IMR-90 (cell line): ENCODE results near the gene ASXL1. TPM values are rescaled to one million over a fixed set of nuclear protein-coding genes. Genes with fewer than 3 reads are reported as not detected.

ENCODE experiments used
- ATAC-seq: fragments of 200-7000 bp; cut with Tn5 transposase; 2 replicates; pipeline ENCODE4 v1.9.1; 2020; ENCODE audit warnings: low read depth, mild to moderate bottlenecking, moderate library complexity
- BruUV-seq: library from RNA; stranded (reverse); fragments of 400-500 nt; replicated peaks from 2 replicates; lab custom pipeline; 2021; lab: Mats Ljungman, UMichigan
- CTCF ChIA-PET: fragments of 300-600 bp; formaldehyde crosslinking; extraction: SDS; loops from one replicate; lab custom pipeline; 2021; ENCODE audit warnings: antibody characterized with exemption; lab: Yijun Ruan, JAX
- POLR2A ChIA-PET: fragments of 300-600 bp; sonication (Branson Sonifier 250); formaldehyde crosslinking; loops from one replicate; lab custom pipeline; 2022; ENCODE audit warnings: antibody characterized with exemption; ENCODE audit not compliant: unreplicated experiment; lab: Charles Lee
- DNase-seq: peaks from one replicate; pipeline ENCODE4 v3.0.0; 2013
- H2AFZ ChIP-seq: replicated peaks from 2 replicates; pipeline ENCODE3; 2013; ENCODE audit warnings: low read length, mild to moderate bottlenecking; ENCODE audit not compliant: poor library complexity
- H2AK5ac ChIP-seq: 2 replicates; pipeline ENCODE4 v1.6.1; 2013; ENCODE audit warnings: low read depth, low read length, inconsistent platforms
- H2AK9ac ChIP-seq: replicated peaks from 2 replicates; pipeline ENCODE3; 2013; ENCODE audit warnings: mild to moderate bottlenecking, low read depth, low read length, moderate library complexity; ENCODE audit not compliant: poor library complexity
- H2BK120ac ChIP-seq: 2 replicates; pipeline ENCODE4 v1.6.1; 2013; ENCODE audit warnings: low read depth, low read length, inconsistent platforms
- H2BK15ac ChIP-seq: 3 replicates; pipeline ENCODE4 v1.6.1; 2013; ENCODE audit warnings: low read depth, low read length, inconsistent platforms
- H2BK20ac ChIP-seq: 2 replicates; pipeline ENCODE4 v1.6.1; 2013; ENCODE audit warnings: low read depth, mild to moderate bottlenecking, inconsistent platforms, low read length, moderate library complexity
- H2BK5ac ChIP-seq: 2 replicates; pipeline ENCODE4 v1.6.1; 2013; ENCODE audit warnings: mild to moderate bottlenecking, low read depth, low read length, inconsistent platforms; ENCODE audit not compliant: poor library complexity, severe bottlenecking
- H3K14ac ChIP-seq: replicated peaks from 2 replicates; pipeline ENCODE4 v1.6.1; 2013; ENCODE audit warnings: low read depth, low read length, inconsistent platforms
- H3K18ac ChIP-seq: 2 replicates; pipeline ENCODE4 v1.6.1; 2013; ENCODE audit warnings: low read depth, low read length, control low read depth
- H3K23ac ChIP-seq: 2 replicates; pipeline ENCODE4 v1.6.1; 2013; ENCODE audit warnings: low read depth, low read length, inconsistent platforms
- H3K27ac ChIP-seq: 2 replicates; pipeline ENCODE4 v1.5.1; 2013; ENCODE audit warnings: mild to moderate bottlenecking, control low read depth, low read length; ENCODE audit not compliant: insufficient read depth
- H3K27me3 ChIP-seq: 2 replicates; pipeline ENCODE4 v1.6.1; 2013; ENCODE audit warnings: low read length; ENCODE audit not compliant: control insufficient read depth, insufficient read depth
- H3K36me3 ChIP-seq: 2 replicates; pipeline ENCODE4 v1.6.1; 2013; ENCODE audit warnings: low read length, mixed read lengths; ENCODE audit not compliant: control insufficient read depth, insufficient read depth
- H3K4ac ChIP-seq: 2 replicates; pipeline ENCODE4 v1.6.1; 2013; ENCODE audit warnings: low read depth, low read length, inconsistent platforms
- H3K4me1 ChIP-seq: 2 replicates; pipeline ENCODE4 v1.6.1; 2013; ENCODE audit warnings: low read length, mixed read lengths; ENCODE audit not compliant: control insufficient read depth, insufficient read depth
- H3K4me2 ChIP-seq: 2 replicates; pipeline ENCODE4 v1.6.1; 2013; ENCODE audit warnings: low read depth, mild to moderate bottlenecking, control low read depth, low read length, moderate library complexity
- H3K4me3 ChIP-seq: 2 replicates; pipeline ENCODE4 v1.5.1; 2013; ENCODE audit warnings: low read depth, mild to moderate bottlenecking, control low read depth, low read length, moderate library complexity; ENCODE audit not compliant: insufficient read depth
- H3K56ac ChIP-seq: 2 replicates; pipeline ENCODE4 v1.6.1; 2013; ENCODE audit warnings: low read length, inconsistent platforms; ENCODE audit not compliant: insufficient read depth; ENCODE audit errors: extremely low read depth
- H3K79me1 ChIP-seq, 2 experiments: 2 replicates each; pipeline ENCODE4 v1.6.1; 2013; ENCODE audit warnings: low read length in 2 of 2, inconsistent platforms in 1 of 2, low read depth in 1 of 2
- H3K9ac ChIP-seq: 2 replicates; pipeline ENCODE4 v1.6.1; 2013; ENCODE audit warnings: low read depth, low read length, control low read depth
- H3K9me1 ChIP-seq: 2 replicates; pipeline ENCODE4 v1.6.1; 2013; ENCODE audit warnings: low read length, inconsistent platforms; ENCODE audit not compliant: insufficient read depth
- H3K9me3 ChIP-seq: 2 replicates; pipeline ENCODE4 v1.6.1; 2013; ENCODE audit warnings: low read length; ENCODE audit not compliant: control insufficient read depth, insufficient read depth
- H4K20me1 ChIP-seq: 2 replicates; pipeline ENCODE4 v1.6.1; 2013; ENCODE audit warnings: low read length, inconsistent platforms; ENCODE audit not compliant: insufficient read depth
- H4K5ac ChIP-seq: 2 replicates; pipeline ENCODE4 v1.6.1; 2013; ENCODE audit warnings: mild to moderate bottlenecking, low read depth, low read length, control low read depth
- H4K8ac ChIP-seq, 2 experiments: 2 replicates each; pipeline ENCODE4 v1.6.1; 2013; ENCODE audit warnings: low read depth in 2 of 2, low read length in 2 of 2, control low read depth in 1 of 2, inconsistent platforms in 1 of 2
- H4K91ac ChIP-seq: 2 replicates; pipeline ENCODE4 v1.6.1; 2013; ENCODE audit warnings: low read depth, low read length, inconsistent platforms; ENCODE audit not compliant: insufficient read depth
- BHLHE40 ChIP-seq: fragments of 150-350 bp; IDR thresholded peaks from 2 replicates; pipeline ENCODE4 v1.6.1; 2016; ENCODE audit warnings: mild to moderate bottlenecking, low read depth, low read length
- CEBPB ChIP-seq: IDR thresholded peaks from 2 replicates; pipeline ENCODE4 v1.6.1; 2012; ENCODE audit warnings: low read depth, low read length, improper control_type of control experiment
- CHD1 ChIP-seq: IDR thresholded peaks from 2 replicates; pipeline ENCODE4 v1.6.1; 2012; ENCODE audit warnings: low read depth, low read length, improper control_type of control experiment
- NFE2L2 ChIP-seq: fragments of 150-350 bp; IDR thresholded peaks from 2 replicates; pipeline ENCODE4 v1.6.1; 2016; ENCODE audit warnings: low read depth, mild to moderate bottlenecking, low read length
- POLR2A ChIP-seq: IDR thresholded peaks from 2 replicates; pipeline ENCODE4 v1.6.1; 2012; ENCODE audit warnings: mild to moderate bottlenecking, low read depth, low read length
- SMC3 ChIP-seq: fragments of 150-350 bp; IDR thresholded peaks from 2 replicates; pipeline ENCODE4 v1.6.1; 2016; ENCODE audit warnings: low read depth, mild to moderate bottlenecking, antibody characterized with exemption, low read length, moderate library complexity
- WGBS, 2 experiments: methylation state at CpG; one replicate each; pipeline versions ENCODE4 v1.1.5 to v1.1.7; 2013; ENCODE audit warnings: missing lambda C conversion rate in 2 of 2; ENCODE audit not compliant: insufficient read length in 1 of 2; ENCODE audit errors: extremely low coverage in 2 of 2; 5-methylcytosine and 5-hydroxymethylcytosine counted together
- dilution Hi-C: fragments of 300-500 bp; cut with HindIII; formaldehyde crosslinking; loops from one replicate; pipeline ENCODE4 v1.14.3; 2018; ENCODE audit warnings: low sequenced_read_pairs; ENCODE audit not compliant: unreplicated experiment
- in situ Hi-C: fragments of 300-500 bp; cut with MboI; formaldehyde crosslinking; loops from 3 replicates; pipeline ENCODE4 v1.14.3; 2019; ENCODE audit warnings: low sequenced_read_pairs, inconsistent platforms, mixed read lengths
- intact Hi-C: fragments of 100-400 bp; cut with micrococcal nuclease; formaldehyde crosslinking; loops from 2 replicates; pipeline ENCODE4 v1.10.0; 2022
- polyA plus RNA-seq, 3 experiments: library from polyadenylated mRNA; depleted of rRNA; stranded (reverse); fragments of >200 nt; gene quantifications; 2 replicates each; pipeline ENCODE4 v1.2.3, GENCODE V29; 2012; ENCODE audit warnings: low replicate concordance in 1 of 3
- total RNA-seq: library from RNA; depleted of rRNA; stranded (reverse); fragments of >200 nt; gene quantifications from 2 replicates; pipeline ENCODE4 v1.2.3, GENCODE V29; 2012
- TF ChIP-seq, protein P1 (sequence below): fragments of 150-350 bp; IDR thresholded peaks from 2 replicates; pipeline ENCODE4 v1.6.1; 2017; ENCODE audit warnings: mild to moderate bottlenecking, antibody characterized with exemption, low read length, low read depth

The ASXL1 gene
- total and polyA plus RNA-seq, 2 of the 4 experiments (the other 2 are of a cell fraction): 29.9 to 37.1 TPM

DNA sequence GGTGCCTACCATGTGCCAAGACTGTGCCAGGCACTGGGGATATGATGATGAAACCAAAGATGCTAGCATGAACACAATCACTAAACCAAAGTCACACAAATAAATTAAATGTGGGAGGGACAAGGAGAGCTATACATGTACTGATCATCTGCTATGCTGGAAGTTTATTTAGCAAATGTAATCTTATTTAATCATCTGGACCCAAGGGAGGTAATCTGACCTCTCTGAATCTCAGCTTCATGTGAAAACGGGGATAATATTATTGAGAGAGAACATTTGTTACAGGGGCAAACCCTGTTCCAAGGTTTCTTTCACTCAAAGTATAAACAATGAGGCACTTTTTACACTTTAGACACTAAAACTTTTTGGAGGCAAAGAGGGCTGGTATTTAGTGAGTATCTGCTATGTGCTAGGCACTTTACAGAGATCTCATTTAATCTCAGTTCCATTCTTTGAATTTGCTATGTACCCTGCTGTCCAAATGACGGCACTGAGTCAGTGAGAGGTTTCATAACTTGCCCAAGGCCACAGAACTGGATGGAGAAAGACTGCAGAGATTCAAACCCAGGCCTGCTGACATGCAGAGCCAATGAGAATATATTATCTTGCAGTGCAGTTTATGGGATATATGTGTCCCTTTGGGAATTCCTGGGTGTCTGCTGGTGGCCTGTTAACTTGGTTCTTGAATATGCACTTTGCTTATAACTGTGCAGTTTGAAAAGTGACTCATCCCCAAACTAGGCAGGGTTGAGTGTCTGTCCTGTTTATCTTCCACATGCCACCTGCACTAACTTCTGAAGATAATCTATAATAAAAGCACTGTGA, 3.3 kb upstream of the ASXL1 start (continued):
- TF ChIP-seq NFE2L2: no peak
- TF ChIP-seq SMC3: no peak
- TF ChIP-seq POLR2A: no peak

DNA sequence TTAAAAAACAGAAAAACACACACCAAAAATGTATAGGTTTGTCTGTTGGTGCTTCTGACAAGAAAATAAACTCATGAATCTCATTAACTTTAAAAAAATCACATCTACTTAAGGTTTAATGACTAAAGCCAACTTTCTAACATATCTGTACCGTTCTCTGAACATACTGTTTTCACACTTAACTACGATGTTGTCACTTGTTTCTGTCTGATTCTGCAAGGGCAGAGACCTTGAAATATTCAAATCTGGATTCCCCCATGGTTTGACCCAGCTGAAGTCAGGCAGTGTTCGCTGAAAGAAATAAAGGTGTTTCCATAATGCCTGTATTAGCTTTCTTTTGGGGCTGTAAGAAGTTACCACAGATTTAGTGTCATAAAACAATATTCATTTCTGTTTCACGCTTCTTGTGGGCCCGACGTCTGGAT, 2.7 kb upstream of the ASXL1 start:
- Histone ChIP-seq H3K27ac (peak overlapping the region; percentile 47), H3K9me3 (0 out of 2 replicates have a peak, but pooled peaks cover 3% of the 10 kb centered on the region), H3K9me1 (peaks cover 12% of the 10 kb centered on the region), H3K23ac (peak overlapping the region; percentile 14; the same call in 1 of the 2 replicates), H3K9ac (no peak overlapping the region), H2BK5ac (peak overlapping the region; percentile 80), H3K18ac (peak overlapping the region; percentile 40; the same call in 1 of the 2 replicates), H3K14ac (peak overlapping the region; percentile 48; the same call in 1 of the 2 replicates), H4K91ac (peak overlapping the region; percentile 49), H2AK9ac (peak overlapping the region; percentile 38), H3K4me1 (peaks cover 3% of the 10 kb centered on the region; the same call in 1 of the 2 replicates), H2AK5ac (peak overlapping the region; percentile 73; the same call in 1 of the 2 replicates), H3K56ac (peak overlapping the region; percentile 59; the same call in 1 of the 2 replicates), H4K8ac (peak overlapping the region in 1 of 2 experiments; percentile 82; a peak in 2 of 4 replicates), H2AFZ (peak overlapping the region; percentile 9), H2BK20ac (peak overlapping the region; percentile 92), H4K20me1 (peaks cover 23% of the 10 kb centered on the region), H4K5ac (peak overlapping the region; percentile 6; the same call in 1 of the 2 replicates), H3K27me3 (no peaks in the 10 kb centered on the region), H2BK120ac (peak overlapping the region; percentile 95), H3K4me2 (no peak overlapping the region), H3K79me1 (peaks cover 0 to 28% of the 10 kb centered on the region in 2 experiments; a peak in 2 of 4 replicates), H3K4ac (peak overlapping the region; percentile 89), H2BK15ac (peak overlapping the region; percentile 45; the same call in 1 of the 3 replicates), H3K4me3 (no peak overlapping the region), H3K36me3 (no peaks in the 10 kb centered on the region)
- no TSS peak for BruUV-seq
- intact Hi-C loops: no loop called here
- DNase-seq (no peak), ATAC-seq (no peak)
- in situ Hi-C loops: no loop called here
- ChIA-PET POLR2A (no interaction called here), CTCF (no interaction called here)
- dilution Hi-C loops: no loop called here
- no CpG with 5 or more reads among the region's 6 CpGs for WGBS, 2 experiments
- TF ChIP-seq CEBPB (no peak), BHLHE40 (no peak), POLR2A (no peak), NFE2L2 (no peak), SMC3 (no peak), CHD1 (no peak)
- TF ChIP-seq, protein P1, sequence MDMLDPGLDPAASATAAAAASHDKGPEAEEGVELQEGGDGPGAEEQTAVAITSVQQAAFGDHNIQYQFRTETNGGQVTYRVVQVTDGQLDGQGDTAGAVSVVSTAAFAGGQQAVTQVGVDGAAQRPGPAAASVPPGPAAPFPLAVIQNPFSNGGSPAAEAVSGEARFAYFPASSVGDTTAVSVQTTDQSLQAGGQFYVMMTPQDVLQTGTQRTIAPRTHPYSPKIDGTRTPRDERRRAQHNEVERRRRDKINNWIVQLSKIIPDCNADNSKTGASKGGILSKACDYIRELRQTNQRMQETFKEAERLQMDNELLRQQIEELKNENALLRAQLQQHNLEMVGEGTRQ: no peak
